SK-N-SH (cell line): ENCODE results near the gene USP46. TPM values are rescaled to one million over a fixed set of nuclear protein-coding genes. Genes with fewer than 3 reads are reported as not detected.

Source experiments
- CTCF ChIA-PET: fragments of 300-600, 350-600 bp; formaldehyde crosslinking; extraction: SDS; loops from one replicate; lab custom pipeline; 2021; lab: Yijun Ruan, JAX
- POLR2A ChIA-PET: fragments of 350-600 bp; sonication (Branson Sonifier 250); formaldehyde crosslinking; extraction: SDS; loops from one replicate; lab custom pipeline; 2020; ENCODE audit warnings: antibody characterized with exemption, inconsistent platforms; lab: Yijun Ruan, JAX
- DNase-seq: peaks from one replicate; pipeline ENCODE4 v3.0.0; 2012
- H2AFZ ChIP-seq: fragments of 200-600 bp; sonication (generic); 2 replicates; pipeline ENCODE4 v1.8.1; 2016; ENCODE audit warnings: antibody characterized with exemption, mild to moderate bottlenecking, low read depth
- H3F3A ChIP-seq: fragments of 200-600 bp; sonication (generic); replicated peaks from 2 replicates; pipeline ENCODE3; 2016; ENCODE audit warnings: antibody characterized with exemption, mild to moderate bottlenecking; ENCODE audit not compliant: insufficient read depth
- H3K27ac ChIP-seq, 2 experiments: fragments of 200-500 bp in 1 of 2; fragments of 200-600 bp in 1 of 2; sonication (Bioruptor generic) in 1 of 2; sonication (generic), shearing (Covaris generic) in 1 of 2; 2 replicates each; pipeline versions ENCODE4 v1.5.1 to v1.6.1; 2014 to 2016; ENCODE audit warnings: low read depth in 2 of 2, inconsistent platforms in 1 of 2, low read length in 1 of 2, mild to moderate bottlenecking in 1 of 2, mixed read lengths in 1 of 2
- H3K27me3 ChIP-seq: fragments of 200-600 bp; sonication (generic), shearing (Covaris generic); 2 replicates; pipeline ENCODE4 v1.6.1; 2016; ENCODE audit warnings: mixed run types; ENCODE audit not compliant: insufficient read depth
- H3K36me3 ChIP-seq, 2 experiments: fragments of 200-500 bp in 1 of 2; fragments of 200-600 bp in 1 of 2; sonication (Bioruptor generic) in 1 of 2; sonication (generic) in 1 of 2; replicated peaks in 1 of 2; 2 replicates each; pipeline versions ENCODE3 to v1.5.1; 2014 to 2016; ENCODE audit warnings: low read length in 1 of 2, mild to moderate bottlenecking in 1 of 2; ENCODE audit not compliant: insufficient read depth in 2 of 2, control insufficient read depth in 1 of 2
- H3K4me1 ChIP-seq, 2 experiments: fragments of 200-500 bp in 1 of 2; fragments of 200-600 bp in 1 of 2; sonication (Bioruptor generic) in 1 of 2; sonication (generic), shearing (Covaris generic) in 1 of 2; 2 replicates each; pipeline versions ENCODE4 v1.5.1 to v1.6.1; 2014 to 2016; ENCODE audit warnings: low read depth in 1 of 2, low read length in 1 of 2, mixed run types in 1 of 2; ENCODE audit not compliant: insufficient read depth in 2 of 2, control insufficient read depth in 1 of 2
- H3K4me2 ChIP-seq: fragments of 200-600 bp; sonication (generic), shearing (Covaris generic); 2 replicates; pipeline ENCODE4 v1.6.1; 2017; ENCODE audit warnings: mixed run types
- H3K4me3 ChIP-seq, 2 experiments: fragments of 200-500 bp in 1 of 2; fragments of 200-600 bp in 1 of 2; sonication (Bioruptor generic) in 1 of 2; sonication (generic), shearing (Covaris generic) in 1 of 2; 2 replicates each; pipeline versions ENCODE4 v1.5.1 to v1.8.1; 2014 to 2016; ENCODE audit warnings: low read depth in 2 of 2, inconsistent platforms in 1 of 2, low read length in 1 of 2, mild to moderate bottlenecking in 1 of 2, mixed read lengths in 1 of 2, moderate library complexity in 1 of 2
- H3K79me2 ChIP-seq: fragments of 200-600 bp; sonication (generic); 2 replicates; pipeline ENCODE4 v1.8.1; 2017; ENCODE audit warnings: mild to moderate bottlenecking; ENCODE audit not compliant: insufficient read depth
- H3K9ac ChIP-seq: fragments of 200-600 bp; sonication (generic); 2 replicates; pipeline ENCODE4 v1.6.1; 2017; ENCODE audit warnings: mixed run types
- H3K9me2 ChIP-seq: fragments of 200-600 bp; sonication (generic); 2 replicates; pipeline ENCODE4 v1.6.1; 2017; ENCODE audit warnings: mixed run types
- H3K9me3 ChIP-seq: fragments of 200-600 bp; sonication (generic); 2 replicates; pipeline ENCODE4 v1.6.1; 2017; ENCODE audit warnings: mixed run types, mild to moderate bottlenecking, moderate library complexity
- H4K20me1 ChIP-seq: fragments of 200-600 bp; sonication (generic); 2 replicates; pipeline ENCODE4 v1.6.1; 2017; ENCODE audit warnings: mild to moderate bottlenecking, mixed run types; ENCODE audit not compliant: insufficient read depth
- CHD2 ChIP-seq: fragments of 150-350 bp; IDR thresholded peaks from 2 replicates; pipeline ENCODE4 v1.6.1; 2018; ENCODE audit warnings: low read length; ENCODE audit not compliant: partially characterized antibody
- ELF1 ChIP-seq: IDR thresholded peaks from 2 replicates; pipeline ENCODE4 v1.4.0; 2012
- FOXJ3 ChIP-seq: sonication (generic); formaldehyde crosslinking; IDR thresholded peaks from 2 replicates; pipeline ENCODE4 v1.5.1; 2020; ENCODE audit warnings: mild to moderate bottlenecking, missing genetic modification reagents
- GABPA ChIP-seq: IDR thresholded peaks from 2 replicates; pipeline ENCODE4 v1.4.0; 2012; ENCODE audit warnings: low read depth, mild to moderate bottlenecking
- GATA2 ChIP-seq: sonication (generic); formaldehyde crosslinking; IDR thresholded peaks from 2 replicates; pipeline ENCODE4 v1.5.0; 2020; ENCODE audit warnings: mild to moderate bottlenecking, missing genetic modification reagents
- IRF3 ChIP-seq: fragments of 150-350 bp; IDR thresholded peaks from 2 replicates; pipeline ENCODE4 v1.6.1; 2016; ENCODE audit warnings: mild to moderate bottlenecking, low read depth, low read length
- JUND ChIP-seq: IDR thresholded peaks from 2 replicates; pipeline ENCODE4 v1.4.0; 2012
- MAX ChIP-seq: IDR thresholded peaks from 2 replicates; pipeline ENCODE4 v1.4.0; 2012; ENCODE audit warnings: low read depth
- MEF2A ChIP-seq: IDR thresholded peaks from 2 replicates; pipeline ENCODE4 v1.4.0; 2012; ENCODE audit warnings: low read depth, borderline replicate concordance
- PBX3 ChIP-seq: IDR thresholded peaks from 2 replicates; pipeline ENCODE4; 2012
- POLR2AphosphoS5 ChIP-seq: IDR thresholded peaks from 2 replicates; pipeline ENCODE4 v1.6.1; 2012; ENCODE audit warnings: low read depth, low read length
- RAD21 ChIP-seq: IDR thresholded peaks from 2 replicates; pipeline ENCODE4 v1.6.1; 2012; ENCODE audit warnings: mild to moderate bottlenecking, low read length
- REST ChIP-seq: IDR thresholded peaks from 2 replicates; pipeline ENCODE4 v1.6.1; 2012; ENCODE audit warnings: mild to moderate bottlenecking, low read depth, low read length, moderate library complexity
- RXRA ChIP-seq: IDR thresholded peaks from 2 replicates; pipeline ENCODE4 v1.4.0; 2012; ENCODE audit warnings: low read depth, mild to moderate bottlenecking, borderline replicate concordance
- SMC3 ChIP-seq: IDR thresholded peaks from 2 replicates; pipeline ENCODE4 v1.6.1; 2012; ENCODE audit warnings: low read depth, low read length, improper control_type of control experiment
- TEAD4 ChIP-seq: IDR thresholded peaks from 2 replicates; pipeline ENCODE4 v1.4.0; 2012; ENCODE audit warnings: mild to moderate bottlenecking, borderline replicate concordance; ENCODE audit not compliant: insufficient read depth
- USF2 ChIP-seq: fragments of 150-350 bp; IDR thresholded peaks from 2 replicates; pipeline ENCODE4 v1.6.1; 2017; ENCODE audit warnings: antibody characterized with exemption, low read length, low read depth, borderline replicate concordance
- YY1 ChIP-seq: IDR thresholded peaks from 2 replicates; pipeline ENCODE4 v1.4.0; 2012; ENCODE audit warnings: low read depth, mild to moderate bottlenecking
- WGBS: methylation state at CpG from one replicate; pipeline ENCODE4 v1.1.6; 2017; ENCODE audit warnings: low lambda C conversion rate; 5-methylcytosine and 5-hydroxymethylcytosine counted together
- polyA plus RNA-seq, 3 experiments: library from polyadenylated mRNA; depleted of rRNA; stranded (reverse); fragments of >200 nt; gene quantifications; 2 replicates each; pipeline ENCODE4 v1.2.3, GENCODE V29; 2012

The USP46 gene
- 4.5 and 6.0 TPM in 2 replicates for polyA plus RNA-seq (2012; rRNA removed)
- 7.2 and 8.1 TPM in 2 replicates for polyA plus RNA-seq (2012; cell fraction: cytosol; rRNA removed)
- 2.3 and 6.1 TPM in 2 replicates for polyA plus RNA-seq (2012; cell fraction: nucleus; rRNA removed)

- TF ChIP-seq GABPA: no peak
- TF ChIP-seq PBX3: no peak
- TF ChIP-seq IRF3: no peak
- peak; percentile 9 for TF ChIP-seq CHD2
- TF ChIP-seq USF2: no peak
- peak; percentile 77; the same call in 1 of the 2 replicates for TF ChIP-seq YY1
- peak; percentile 39; the same call in 1 of the 2 replicates for TF ChIP-seq MAX
- no peak for TF ChIP-seq TEAD4
- TF ChIP-seq GATA2 (CRISPR knock-in tag): no peak
- peak; percentile 65 for TF ChIP-seq POLR2AphosphoS5
- Histone ChIP-seq H3K9me2 (no peaks in the 10 kb centered on the region), H3K9me3 (no peaks in the 10 kb centered on the region), H3K4me3 (peak within 1 kb of the TSS; percentile 88), H3K27me3 (no peaks in the 10 kb centered on the region), H3K4me1 (peaks cover 8 to 14% of the 10 kb centered on the region in 2 experiments; a peak in 2 of 4 replicates), H4K20me1 (no peaks in the 10 kb centered on the region), H3K27ac (peak within 1 kb of the TSS; percentile 79 to 90), H3K36me3 (peaks cover 0 to 8% of the 10 kb centered on the region in 2 experiments), H3F3A (no peaks in the 10 kb centered on the region), H3K79me2 (peaks cover 22% of the 10 kb centered on the region), H2AFZ (peak within 1 kb of the TSS; percentile 98), H3K4me2 (peak within 1 kb of the TSS; percentile 80), H3K9ac (peak within 1 kb of the TSS; percentile 92)
- POLR2A ChIA-PET: interaction anchor here (1.0 to 3.0 kb wide), 6 partner anchors 11 to 283 kb away, joined by 3 to 23 read pairs (median 3); no protein-coding TSS in a partner anchor
- DNase-seq: peak; percentile 97
- CTCF ChIA-PET: interaction anchor here (1.3 to 3.2 kb wide), 4 partner anchors 11 to 323 kb away, joined by 3 to 12 read pairs (median 6); no protein-coding TSS in a partner anchor
- WGBS: under 1% methylated on average over 29 of the region's 94 CpGs
Observed at GRCh38 chr4:52659001-52659721, at the start of gene USP46. Gene USP46, minus strand, starts transcription at chr4:52659301. Its CDS starts 151 bp downstream, at chr4:52659150.

GRCh38 chr4:52704661-52705060, 45.6 kb upstream of the USP46 start:
- Histone ChIP-seq H3K79me2 (no peaks in the 10 kb centered on the region), H4K20me1 (no peaks in the 10 kb centered on the region), H3K36me3 (no peaks in the 10 kb centered on the region), H3K27me3 (no peaks in the 10 kb centered on the region; the same call in 1 of the 2 replicates), H3K9ac (no peak overlapping the region), H3K4me1 (no peaks in the 10 kb centered on the region; a peak in 1 of 4 replicates), H3K9me3 (no peaks in the 10 kb centered on the region), H3K4me2 (no peak overlapping the region), H3F3A (no peaks in the 10 kb centered on the region), H3K9me2 (no peaks in the 10 kb centered on the region), H3K27ac (no peak overlapping the region), H3K4me3 (no peak overlapping the region), H2AFZ (no peak overlapping the region)
- ChIA-PET POLR2A (interaction anchor here (1.0 kb wide), 1 partner anchor 7 kb away, joined by 3 read pairs; no protein-coding TSS in a partner anchor), CTCF (interaction anchor here (0.7 to 1.7 kb wide), 3 partner anchors 9 to 33 kb away, joined by 3 to 4 read pairs (median 3); no protein-coding TSS in a partner anchor)
- no peak for DNase-seq
- 81% methylated on average over 3 of the region's 3 CpGs for WGBS
- TF ChIP-seq RXRA: no peak
- no peak for TF ChIP-seq CHD2
- no peak for TF ChIP-seq JUND
- TF ChIP-seq MEF2A: no peak
- TF ChIP-seq REST: no peak
- TF ChIP-seq SMC3: no peak
- no peak for TF ChIP-seq POLR2AphosphoS5
- TF ChIP-seq FOXJ3 (CRISPR knock-in tag): no peak
- no peak for TF ChIP-seq RAD21
- TF ChIP-seq PBX3: no peak
- no peak for TF ChIP-seq ELF1
